DND-41 (cell line): ENCODE results near the gene MDM2.

Experiments used
- ATAC-seq: fragments of 200-7000 bp; cut with Tn5 transposase; 3 replicates; pipeline ENCODE4 v1.9.1; 2021; ENCODE audit warnings: low read depth; ENCODE audit not compliant: insufficient read depth
- DNase-seq: peaks from one replicate; pipeline ENCODE4 v3.0.0-alpha.2; 2020
- H2AFZ ChIP-seq: 2 replicates; pipeline ENCODE4 v1.6.0; 2012; ENCODE audit warnings: low read depth, low read length
- H3K27ac ChIP-seq: 2 replicates; pipeline ENCODE4 v1.5.1; 2012; ENCODE audit warnings: low read length, inconsistent platforms
- H3K27me3 ChIP-seq: fragments of 200-600 bp; sonication (generic); 2 replicates; pipeline ENCODE4 v1.6.0; 2012; ENCODE audit warnings: low read length, mild to moderate bottlenecking, inconsistent platforms; ENCODE audit not compliant: insufficient read depth, poor library complexity
- H3K36me3 ChIP-seq: 2 replicates; pipeline ENCODE4 v1.5.1; 2012; ENCODE audit warnings: low read length, inconsistent platforms; ENCODE audit not compliant: insufficient read depth
- H3K4me1 ChIP-seq: 2 replicates; pipeline ENCODE4 v1.5.1; 2012; ENCODE audit warnings: mild to moderate bottlenecking, low read length; ENCODE audit not compliant: insufficient read depth
- H3K4me2 ChIP-seq: 2 replicates; pipeline ENCODE4 v1.6.0; 2012; ENCODE audit warnings: mild to moderate bottlenecking, moderate library complexity, low read length, inconsistent platforms; ENCODE audit not compliant: insufficient read depth
- H3K4me3 ChIP-seq, 2 experiments: fragments of 200-600 bp in 1 of 2; shearing (Covaris generic) in 1 of 2; 2 replicates each; pipeline ENCODE4 v1.5.1; 2012 to 2016; ENCODE audit warnings: inconsistent platforms in 2 of 2, low read length in 2 of 2, mild to moderate bottlenecking in 2 of 2, low read depth in 1 of 2, moderate library complexity in 1 of 2
- H3K79me2 ChIP-seq: 2 replicates; pipeline ENCODE4 v1.6.0; 2012; ENCODE audit warnings: low read length, inconsistent platforms; ENCODE audit not compliant: insufficient read depth
- H3K9ac ChIP-seq: 2 replicates; pipeline ENCODE4 v1.6.0; 2012; ENCODE audit warnings: low read depth, mild to moderate bottlenecking, inconsistent platforms, low read length, moderate library complexity
- H3K9me3 ChIP-seq: 2 replicates; pipeline ENCODE4 v1.5.1; 2012; ENCODE audit warnings: low read length, moderate library complexity, mild to moderate bottlenecking, inconsistent platforms; ENCODE audit not compliant: insufficient read depth, severe bottlenecking
- H4K20me1 ChIP-seq: 2 replicates; pipeline ENCODE4 v1.6.0; 2012; ENCODE audit warnings: low read length; ENCODE audit not compliant: insufficient read depth
- CTCF ChIP-seq: IDR thresholded peaks from 2 replicates; pipeline ENCODE4 v1.5.1; 2012; ENCODE audit warnings: borderline replicate concordance, low read length, moderate library complexity, mild to moderate bottlenecking; ENCODE audit not compliant: poor library complexity, severe bottlenecking; ENCODE audit errors: extremely low read depth
- EZH2 ChIP-seq: IDR thresholded peaks from 3 replicates; pipeline ENCODE4 v1.6.1; 2012; ENCODE audit warnings: borderline replicate concordance, low read depth, mild to moderate bottlenecking, moderate library complexity, low read length, inconsistent platforms; ENCODE audit not compliant: severe bottlenecking

Gene MDM2

DNA sequence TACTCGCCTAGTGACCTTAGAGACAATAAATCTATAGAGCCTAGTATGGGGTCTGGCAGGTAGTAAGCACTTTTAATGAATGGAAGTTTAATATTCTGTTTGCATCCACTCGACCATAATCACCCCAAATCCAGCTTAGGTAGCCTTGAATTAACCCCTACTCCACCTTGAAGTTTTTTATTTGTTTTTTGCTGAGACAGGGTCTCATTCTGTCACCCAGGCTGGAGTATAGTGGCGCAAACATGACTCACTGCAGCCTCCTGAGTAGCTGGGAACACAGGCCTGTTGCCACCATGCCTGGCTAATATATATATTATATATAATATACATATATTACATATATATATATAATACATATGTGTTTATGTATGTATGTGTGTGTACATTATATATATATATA is 38.8 kb downstream of the MDM2 start:
- Histone ChIP-seq H3K4me2 (no peak overlapping the region), H3K27me3 (no peaks in the 10 kb centered on the region)
- no peak for ATAC-seq

GRCh38 chr12:68850390-68850789 is 42.4 kb downstream of the MDM2 start:
- Histone ChIP-seq H3K4me2 (no peak overlapping the region), H3K4me3 (no peak overlapping the region), H2AFZ (no peak overlapping the region), H3K4me1 (no peaks in the 10 kb centered on the region), H3K9ac (no peak overlapping the region), H3K9me3 (no peaks in the 10 kb centered on the region), H4K20me1 (no peaks in the 10 kb centered on the region), H3K27ac (no peak overlapping the region), H3K36me3 (no peaks in the 10 kb centered on the region), H3K27me3 (no peaks in the 10 kb centered on the region), H3K79me2 (no peaks in the 10 kb centered on the region)
- DNase-seq: no peak
- no peak for TF ChIP-seq CTCF
- TF ChIP-seq EZH2: no peak
- ATAC-seq: no peak

More for the DNA sequence above, 38.8 kb downstream of the MDM2 start:
- Histone ChIP-seq H3K79me2 (no peaks in the 10 kb centered on the region), H2AFZ (no peak overlapping the region), H3K4me1 (no peaks in the 10 kb centered on the region), H3K4me3 (no peak overlapping the region), H3K9me3 (no peaks in the 10 kb centered on the region), H3K9ac (no peak overlapping the region), H3K36me3 (peaks cover 25% of the 10 kb centered on the region), H3K27ac (no peak overlapping the region), H4K20me1 (peaks cover 8% of the 10 kb centered on the region; the same call in 1 of the 2 replicates)
- no peak for DNase-seq
- TF ChIP-seq CTCF (no peak), EZH2 (no peak)

DNA sequence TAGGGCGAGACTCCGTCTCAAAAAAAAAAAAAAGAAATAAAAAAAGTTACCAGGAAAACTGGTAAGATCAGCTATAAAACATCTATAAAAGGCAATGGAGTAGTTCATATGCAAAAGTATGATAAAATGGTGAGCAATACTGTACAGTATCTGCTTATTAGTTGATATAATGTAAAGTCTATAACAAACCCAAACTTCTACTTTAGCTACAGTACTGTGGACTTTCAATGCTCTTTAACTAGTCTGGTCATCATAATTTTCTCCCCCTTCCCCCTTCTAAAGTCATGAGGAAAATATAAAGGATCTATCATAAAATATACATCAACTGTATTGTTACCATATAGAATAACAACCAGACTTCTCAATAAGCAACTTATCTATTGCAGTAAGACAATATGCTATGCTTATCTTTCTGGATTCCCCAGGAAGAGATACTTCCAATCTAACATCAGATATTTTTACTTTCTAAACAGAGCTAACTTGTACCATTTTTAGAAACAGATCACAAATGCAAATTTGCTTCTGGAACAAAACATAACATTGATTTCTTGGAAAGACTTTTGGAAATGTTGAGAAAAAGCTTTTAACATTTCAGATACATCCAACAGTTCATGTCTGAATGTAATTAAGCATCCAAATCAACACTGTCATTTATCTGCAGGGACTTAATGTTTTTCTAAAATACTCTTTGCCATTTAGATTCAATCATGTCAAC is 43.8 kb downstream of the MDM2 start:
- no peak for TF ChIP-seq EZH2
- H3K4me3 ChIP-seq: no peak overlapping the region
- H3K36me3 ChIP-seq: no peaks in the 10 kb centered on the region
- H3K9me3 ChIP-seq: no peaks in the 10 kb centered on the region
- H3K27me3 ChIP-seq: no peaks in the 10 kb centered on the region
- H2AFZ ChIP-seq: no peak overlapping the region
- no peak overlapping the region for H3K4me2 ChIP-seq
- H3K79me2 ChIP-seq: no peaks in the 10 kb centered on the region
- no peak for ATAC-seq
- no peaks in the 10 kb centered on the region for H4K20me1 ChIP-seq
- no peaks in the 10 kb centered on the region for H3K4me1 ChIP-seq
- no peak overlapping the region for H3K9ac ChIP-seq
- no peak for DNase-seq
- no peak overlapping the region for H3K27ac ChIP-seq

DNA sequence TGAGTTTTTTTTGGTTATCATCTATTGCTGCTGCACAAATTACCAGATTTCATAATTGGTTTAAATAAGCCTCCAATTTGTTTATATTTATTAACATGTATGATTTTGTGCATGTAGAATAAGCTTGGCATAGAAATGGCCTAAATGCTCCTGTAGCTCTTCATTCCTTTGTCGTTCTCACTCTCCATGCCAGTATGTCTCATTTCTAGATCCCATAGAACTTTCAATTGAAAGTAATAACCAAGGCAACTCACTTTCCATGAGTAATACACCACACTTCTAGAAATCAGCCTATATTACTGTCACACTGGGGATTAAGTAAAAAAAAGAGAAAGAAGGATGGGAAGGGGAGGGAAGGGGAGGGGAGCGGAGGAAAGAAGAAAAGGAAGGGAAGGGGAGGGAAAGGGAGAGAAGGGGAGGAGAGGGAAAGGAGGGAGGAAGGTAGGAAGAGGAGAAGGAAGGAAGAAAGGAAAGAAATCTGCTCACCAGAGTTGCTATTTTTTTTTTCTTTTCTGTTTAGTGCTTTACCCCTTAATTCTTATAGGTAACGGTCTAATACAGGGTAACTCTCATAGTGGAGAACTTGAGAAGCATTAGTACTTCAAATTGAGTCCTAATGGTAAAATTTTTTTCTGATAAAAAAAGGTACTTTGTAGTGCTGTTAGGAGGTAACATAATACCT is 45.6 kb downstream of the MDM2 start:
- Histone ChIP-seq H3K27ac (no peak overlapping the region), H3K9me3 (no peaks in the 10 kb centered on the region), H3K9ac (no peak overlapping the region), H3K4me2 (no peak overlapping the region), H3K36me3 (no peaks in the 10 kb centered on the region), H2AFZ (no peak overlapping the region), H3K4me1 (no peaks in the 10 kb centered on the region), H3K79me2 (no peaks in the 10 kb centered on the region), H4K20me1 (no peaks in the 10 kb centered on the region), H3K4me3 (no peak overlapping the region), H3K27me3 (no peaks in the 10 kb centered on the region)
- ATAC-seq: no peak
- DNase-seq: no peak
- TF ChIP-seq CTCF: no peak
- TF ChIP-seq EZH2: no peak
